ENCODE data around the gene SMPD4.

- TF ChIP-seq CTCF (IDR thresholded peaks at IDR 0.05; ENCODE audit: low read length) (no peak), EZH2 (IDR thresholded peaks at IDR 0.05; ENCODE audit: borderline replicate concordance, low read length) (no peak)
These were observed 18.4 kb downstream of the SMPD4 start for GRCh38 chr2:130162968-130163367.
